ENCODE data around the gene CCNH.

DNA sequence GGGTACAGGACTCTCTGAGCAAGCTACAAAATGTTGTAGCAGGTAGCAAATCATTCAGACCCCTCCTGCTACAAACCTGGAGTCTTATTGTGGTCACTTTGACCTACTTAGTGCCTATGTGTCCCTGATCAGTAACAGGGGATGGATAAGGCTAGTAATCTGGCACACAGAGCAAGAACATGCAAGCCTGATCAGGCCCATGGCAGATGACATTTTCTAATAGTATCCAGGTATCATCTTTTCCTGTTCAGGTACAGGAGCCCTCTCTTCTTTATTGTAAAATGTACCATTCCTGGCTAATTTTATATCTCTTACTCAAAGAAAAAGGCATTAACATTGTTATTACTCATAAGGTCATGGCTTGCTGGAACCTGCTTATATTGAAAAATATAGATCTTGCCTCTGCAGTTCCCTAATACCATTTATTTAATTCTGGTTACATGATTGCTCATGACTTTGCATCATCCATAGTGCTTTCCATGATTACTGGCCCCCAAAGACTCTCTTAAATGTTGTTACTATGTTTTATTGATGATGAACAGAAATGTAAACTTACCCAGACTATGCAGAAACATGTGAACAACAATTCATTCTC, 18.2 kb upstream of the CCNH start:
- no peak for TF ChIP-seq CTCF (conservative IDR thresholded peaks at IDR 0.05; ENCODE audit: low read depth, low read length)
- TF ChIP-seq EZH2 (IDR thresholded peaks at IDR 0.05; ENCODE audit: borderline replicate concordance, low read depth, low read length, poor library complexity, severe bottlenecking), result no peak
